ENCODE data around the gene MAPK1. TPM values are rescaled to one million over a fixed set of nuclear protein-coding genes. Genes with fewer than 3 reads are reported as not detected.
"Not testable (repeated sequence)": the region's sequence is repeated elsewhere in the genome, so short reads cannot be mapped to it uniquely, and the experiment has no call there.

MAPK1 gene
- polyA plus RNA-seq, 1 experiment = 154 TPM

- Histone ChIP-seq H3K27me3 (ENCODE audit: control insufficient read depth, insufficient read depth, low read length) (no peaks in the 10 kb centered on the region), H3K4me3 (ENCODE audit: low read depth, low read length) (no peak overlapping the region), H3K9me3 (ENCODE audit: control insufficient read depth, insufficient read depth, low read length) (no peaks in the 10 kb centered on the region; the same call in 1 of the 2 replicates), H3K27ac (ENCODE audit: low read depth, low read length) (no peak overlapping the region)
- POLR2A ChIA-PET = interaction anchor here (0.6 to 0.7 kb wide), 2 partner anchors 9 to 152 kb away, joined by 3 to 5 read pairs; no protein-coding TSS in a partner anchor
- no peak for DNase-seq (ENCODE audit: low read depth, low spot score)
- TF ChIP-seq, protein P1, sequence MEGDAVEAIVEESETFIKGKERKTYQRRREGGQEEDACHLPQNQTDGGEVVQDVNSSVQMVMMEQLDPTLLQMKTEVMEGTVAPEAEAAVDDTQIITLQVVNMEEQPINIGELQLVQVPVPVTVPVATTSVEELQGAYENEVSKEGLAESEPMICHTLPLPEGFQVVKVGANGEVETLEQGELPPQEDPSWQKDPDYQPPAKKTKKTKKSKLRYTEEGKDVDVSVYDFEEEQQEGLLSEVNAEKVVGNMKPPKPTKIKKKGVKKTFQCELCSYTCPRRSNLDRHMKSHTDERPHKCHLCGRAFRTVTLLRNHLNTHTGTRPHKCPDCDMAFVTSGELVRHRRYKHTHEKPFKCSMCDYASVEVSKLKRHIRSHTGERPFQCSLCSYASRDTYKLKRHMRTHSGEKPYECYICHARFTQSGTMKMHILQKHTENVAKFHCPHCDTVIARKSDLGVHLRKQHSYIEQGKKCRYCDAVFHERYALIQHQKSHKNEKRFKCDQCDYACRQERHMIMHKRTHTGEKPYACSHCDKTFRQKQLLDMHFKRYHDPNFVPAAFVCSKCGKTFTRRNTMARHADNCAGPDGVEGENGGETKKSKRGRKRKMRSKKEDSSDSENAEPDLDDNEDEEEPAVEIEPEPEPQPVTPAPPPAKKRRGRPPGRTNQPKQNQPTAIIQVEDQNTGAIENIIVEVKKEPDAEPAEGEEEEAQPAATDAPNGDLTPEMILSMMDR (IDR thresholded peaks at IDR 0.05; ENCODE audit: low read depth, low read length) = no peak
- CTCF ChIA-PET = no interaction called here
Observed at GRCh38 chr22:21845558-21846453, 21.6 kb downstream of the MAPK1 start.

GRCh38 chr22:21842946-21843345 is 24.5 kb downstream of the MAPK1 start:
- H3K4me3 ChIP-seq (ENCODE audit: low read depth, low read length) = no peak overlapping the region
- ChIA-PET CTCF (no interaction called here), POLR2A (no interaction called here)
- no peak overlapping the region for H3K27ac ChIP-seq (ENCODE audit: low read depth, low read length)
- TF ChIP-seq, protein P1 (IDR thresholded peaks at IDR 0.05; ENCODE audit: low read depth, low read length) = no peak
- no peaks in the 10 kb centered on the region; the same call in 1 of the 2 replicates for H3K9me3 ChIP-seq (ENCODE audit: control insufficient read depth, insufficient read depth, low read length)
- DNase-seq (ENCODE audit: low read depth, low spot score) = no peak
- no peaks in the 10 kb centered on the region for H3K27me3 ChIP-seq (ENCODE audit: control insufficient read depth, insufficient read depth, low read length)

- TF ChIP-seq, protein P1 (IDR thresholded peaks at IDR 0.05; ENCODE audit: low read depth, low read length) = no peak
- H3K27me3 ChIP-seq (ENCODE audit: control insufficient read depth, insufficient read depth, low read length) = no peaks in the 10 kb centered on the region
- H3K4me3 ChIP-seq (ENCODE audit: low read depth, low read length) = no peak overlapping the region
- no peak overlapping the region for H3K27ac ChIP-seq (ENCODE audit: low read depth, low read length)
- DNase-seq (ENCODE audit: low read depth, low spot score) = no peak
- CTCF ChIA-PET = no interaction called here
- POLR2A ChIA-PET = no interaction called here
- no peaks in the 10 kb centered on the region for H3K9me3 ChIP-seq (ENCODE audit: control insufficient read depth, insufficient read depth, low read length)
Observed at GRCh38 chr22:21841422-21841821, 26.0 kb downstream of the MAPK1 start.

DNA sequence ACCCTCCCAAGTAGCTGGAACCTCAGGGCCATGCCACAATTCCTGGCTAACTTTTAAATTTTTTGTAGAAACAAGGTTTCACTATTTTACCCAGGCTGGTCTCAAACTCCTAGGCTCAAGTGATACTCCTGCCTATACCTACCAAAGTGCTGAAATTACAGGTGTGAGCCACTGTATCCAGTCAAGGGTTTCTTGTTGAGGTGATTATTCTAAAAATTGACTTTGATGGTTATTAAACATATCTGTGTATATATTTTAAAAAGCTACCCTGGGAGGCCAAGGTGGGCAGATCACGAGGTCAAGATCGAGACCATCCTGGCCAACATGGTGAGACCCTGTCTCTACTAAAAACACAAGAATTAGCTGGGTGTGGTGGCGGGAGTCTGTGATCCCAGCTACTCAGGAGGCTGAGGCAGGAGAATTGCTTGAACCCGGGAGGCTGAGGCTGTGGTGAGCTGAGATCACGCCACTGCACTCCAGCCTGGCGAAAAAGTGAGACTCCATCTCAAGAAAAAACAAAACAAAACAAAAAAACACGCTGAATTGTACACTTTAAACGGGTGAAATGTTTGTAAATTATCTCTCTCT is 27.1 kb downstream of the MAPK1 start:
- Histone ChIP-seq H3K27ac (ENCODE audit: low read depth, low read length) (no peak overlapping the region), H3K4me3 (ENCODE audit: low read depth, low read length) (no peak overlapping the region), H3K9me3 (ENCODE audit: control insufficient read depth, insufficient read depth, low read length) (no peaks in the 10 kb centered on the region), H3K27me3 (ENCODE audit: control insufficient read depth, insufficient read depth, low read length) (no peaks in the 10 kb centered on the region)
- ChIA-PET CTCF (interaction anchor here (0.6 to 0.7 kb wide), 3 partner anchors 20 to 738 kb away, joined by 3 read pairs; no protein-coding TSS in a partner anchor), POLR2A (no interaction called here)
- no peak for DNase-seq (ENCODE audit: low read depth, low spot score)
- TF ChIP-seq, protein P1 (IDR thresholded peaks at IDR 0.05; ENCODE audit: low read depth, low read length) = no peak

- Histone ChIP-seq H3K4me3 (ENCODE audit: low read depth, low read length) (no peak overlapping the region), H3K27ac (ENCODE audit: low read depth, low read length) (no peak overlapping the region), H3K27me3 (ENCODE audit: control insufficient read depth, insufficient read depth, low read length) (no peaks in the 10 kb centered on the region), H3K9me3 (ENCODE audit: control insufficient read depth, insufficient read depth, low read length) (no peaks in the 10 kb centered on the region)
- CTCF ChIA-PET = interaction anchor here (0.6 to 0.7 kb wide), 2 partner anchors 77 to 737 kb away, joined by 3 read pairs; no protein-coding TSS in a partner anchor
- no peak for DNase-seq (ENCODE audit: low read depth, low spot score)
- POLR2A ChIA-PET = no interaction called here
- TF ChIP-seq, protein P1 (IDR thresholded peaks at IDR 0.05; ENCODE audit: low read depth, low read length) = no peak
Observed at GRCh38 chr22:21839765-21840140, 27.7 kb downstream of the MAPK1 start.

DNA sequence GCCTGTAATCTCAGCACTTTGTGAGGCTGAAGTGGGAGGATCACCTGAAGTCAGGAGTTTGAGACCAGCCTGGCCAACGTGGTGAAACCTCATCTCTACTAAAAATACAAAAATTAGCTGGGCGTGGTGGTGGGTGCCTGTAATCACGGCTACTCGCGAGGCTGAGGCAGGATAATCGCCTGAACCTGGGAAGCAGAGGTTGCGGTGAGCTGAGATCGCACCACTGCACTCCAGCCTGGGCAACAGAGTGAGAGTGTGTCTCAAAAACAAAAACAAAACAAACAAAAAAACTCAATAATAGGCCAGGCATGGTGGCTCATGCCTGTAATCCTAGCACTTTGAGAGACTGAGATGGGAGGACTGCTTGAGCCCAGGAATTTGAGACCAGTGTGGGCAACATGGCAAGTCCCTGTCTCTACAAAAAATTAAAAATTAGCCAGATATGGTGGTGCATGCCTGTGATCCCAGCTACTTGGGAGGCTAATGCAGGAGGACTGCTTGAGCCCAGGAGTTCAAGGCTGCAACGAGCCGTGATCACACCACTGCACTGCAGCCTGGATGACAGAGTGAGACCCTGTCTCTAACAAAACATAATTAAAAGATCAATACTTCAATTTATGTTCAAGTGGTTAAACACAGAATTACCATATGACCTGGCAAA is 28.2 kb downstream of the MAPK1 start:
- DNase-seq (ENCODE audit: low read depth, low spot score) = not testable (repeated sequence)
- CTCF ChIA-PET = interaction anchor here (0.6 kb wide), 1 partner anchor 77 kb away, joined by 3 read pairs; no protein-coding TSS in a partner anchor

More for the DNA sequence above, 28.2 kb downstream of the MAPK1 start:
- H3K4me3 ChIP-seq (ENCODE audit: low read depth, low read length); POLR2A ChIA-PET; H3K9me3 ChIP-seq (ENCODE audit: control insufficient read depth, insufficient read depth, low read length); H3K27ac ChIP-seq (ENCODE audit: low read depth, low read length); H3K27me3 ChIP-seq (ENCODE audit: control insufficient read depth, insufficient read depth, low read length): not testable (repeated sequence)

All from AG04450 (cell line).